HG03520 (cell line): ENCODE results near the gene ZNF23.

Experiments used
- ATAC-seq: cut with Tn5 transposase; IDR thresholded peaks from one replicate; pipeline ENCODE4 v1.9.1; 2021; ENCODE audit warnings: mild to moderate bottlenecking, moderate library complexity; ENCODE audit not compliant: unreplicated experiment

Gene ZNF23

DNA sequence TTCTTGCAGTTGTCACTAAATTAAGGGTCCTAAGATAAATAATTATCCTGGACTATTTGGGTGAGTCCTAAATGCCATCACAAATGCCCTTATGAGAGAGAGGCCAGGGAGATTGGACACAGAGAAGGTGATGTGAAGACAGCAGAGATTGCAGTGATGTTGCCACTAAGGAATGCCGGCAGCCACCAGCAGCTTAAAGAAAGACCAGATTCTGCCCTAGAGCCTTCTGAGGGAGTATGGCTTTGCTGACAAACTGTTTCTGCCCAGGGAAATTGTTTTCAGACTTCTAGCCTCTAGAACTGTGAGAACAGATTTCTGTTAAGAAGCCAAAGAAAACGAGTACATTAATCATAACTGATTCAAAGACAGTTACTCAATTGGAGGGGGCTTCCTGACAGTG lies 10.0 kb upstream of the ZNF23 start:
- ATAC-seq: no peak

- ATAC-seq: no peak
Observed at GRCh38 chr16:71467810-71468209, 5.8 kb upstream of the ZNF23 start.

DNA sequence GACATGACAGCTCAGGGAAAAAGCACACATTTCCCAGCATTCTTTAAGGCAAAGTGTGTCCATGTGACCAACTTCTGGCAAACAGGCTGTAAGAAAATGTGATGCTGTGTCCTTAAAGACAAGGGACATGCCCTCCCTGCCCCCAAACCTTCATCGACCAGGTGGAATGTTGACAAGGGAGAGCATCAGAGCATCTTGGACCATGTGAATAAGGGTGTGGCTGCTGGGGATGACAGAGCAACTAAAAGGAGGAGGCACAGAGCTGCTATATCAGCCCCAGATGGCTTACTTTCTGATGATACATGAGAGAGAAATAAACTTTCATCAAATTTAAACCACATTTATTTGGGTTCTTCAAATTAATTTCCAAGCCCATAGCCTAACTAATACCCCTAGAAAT lies 2.2 kb upstream of the ZNF23 start:
- ATAC-seq: no peak

DNA sequence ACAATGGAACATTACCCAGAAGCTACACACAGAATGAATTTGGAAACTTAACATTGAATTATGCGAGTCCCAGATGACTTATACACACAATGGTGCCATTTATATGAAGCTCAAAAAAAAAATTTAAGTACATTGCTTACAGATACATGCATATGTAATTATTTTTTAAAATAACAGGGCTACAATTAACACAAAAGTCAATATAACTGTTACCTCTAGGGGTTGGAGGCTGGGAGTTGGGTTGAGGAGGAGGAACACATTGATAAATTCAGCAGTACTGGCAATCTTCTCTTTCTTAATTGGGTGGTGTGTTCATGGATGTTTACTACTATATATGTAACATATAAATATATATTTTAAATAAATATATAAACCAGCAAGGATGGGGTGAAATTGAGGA lies 1.1 kb downstream of the ZNF23 start:
- no peak for ATAC-seq

DNA sequence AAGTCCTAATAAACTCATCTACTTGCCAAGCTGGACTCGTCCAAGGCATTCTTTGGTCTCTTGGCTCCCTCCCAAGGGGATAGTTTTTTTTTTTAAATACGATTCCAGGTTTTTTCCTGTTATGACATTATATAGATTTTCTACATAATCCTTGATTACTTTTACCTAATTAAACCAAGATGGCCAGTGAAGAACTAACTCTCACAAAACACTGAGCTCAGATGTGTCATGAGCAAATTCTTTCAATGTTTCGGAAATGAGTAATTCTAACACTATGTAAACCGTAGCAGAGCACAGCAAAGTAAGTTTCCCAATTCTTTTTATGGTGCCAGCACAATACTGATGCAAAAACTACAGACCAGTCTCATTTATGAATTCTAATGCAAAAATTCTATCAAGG lies 1.8 kb downstream of the ZNF23 start:
- no peak for ATAC-seq

GRCh38 chr16:71459510-71459909 lies 2.5 kb downstream of the ZNF23 start:
- no peak for ATAC-seq

DNA sequence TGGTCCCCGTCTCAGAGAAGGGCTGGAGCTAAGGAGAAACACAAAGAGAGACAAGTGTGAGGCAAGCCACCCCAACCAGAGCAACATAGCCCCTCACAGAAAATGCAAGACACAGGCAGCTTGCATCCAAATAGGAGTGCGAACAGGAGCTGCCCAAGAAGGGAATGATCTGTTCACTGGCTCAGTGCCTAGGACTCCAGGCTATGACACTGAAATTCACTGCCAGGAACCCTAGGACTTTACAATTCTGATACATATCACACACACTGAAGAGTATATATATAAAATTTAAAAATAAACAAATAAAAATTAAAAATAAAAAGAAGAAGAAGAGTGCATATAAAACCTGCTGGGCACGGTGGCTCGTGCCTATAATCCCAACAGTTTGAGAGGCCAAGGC lies 5.2 kb downstream of the ZNF23 start:
- no peak for ATAC-seq

GRCh38 chr16:71453036-71453435 lies 9.0 kb downstream of the ZNF23 start:
- ATAC-seq: no peak

GRCh38 chr16:71449020-71449419 lies 13.0 kb downstream of the ZNF23 start:
- ATAC-seq: no peak

GRCh38 chr16:71448274-71448866 lies 13.7 kb downstream of the ZNF23 start:
- ATAC-seq: no peak

GRCh38 chr16:71443714-71444113 lies 18.3 kb downstream of the ZNF23 start:
- ATAC-seq: no peak

DNA sequence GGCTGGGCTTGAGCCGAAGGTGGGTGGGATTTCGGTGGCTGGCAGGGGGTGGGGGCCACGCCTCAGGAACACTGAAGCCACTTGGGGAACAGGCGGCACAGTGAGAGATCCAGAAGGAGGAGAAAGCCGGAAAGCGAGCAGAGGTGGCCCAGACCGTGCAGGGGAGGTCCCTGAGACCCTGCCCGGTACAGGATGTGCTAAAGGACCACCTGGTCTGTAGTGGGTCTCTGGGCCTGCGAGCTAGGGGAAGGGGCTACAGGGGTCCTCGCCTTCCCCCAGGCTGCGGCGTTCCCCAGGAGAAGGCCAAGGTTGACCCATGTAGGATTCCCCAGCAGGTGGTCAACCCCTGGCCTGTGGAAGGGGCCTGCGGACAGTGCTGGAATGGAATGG lies 20.0 kb downstream of the ZNF23 start, which contains the start of gene TLE7:
TLE7 (minus strand) TSS at position 4 of the 390 bp plus-strand sequence. CDS start 8,730 bp downstream, outside the sequence.
- ATAC-seq: no peak

DNA sequence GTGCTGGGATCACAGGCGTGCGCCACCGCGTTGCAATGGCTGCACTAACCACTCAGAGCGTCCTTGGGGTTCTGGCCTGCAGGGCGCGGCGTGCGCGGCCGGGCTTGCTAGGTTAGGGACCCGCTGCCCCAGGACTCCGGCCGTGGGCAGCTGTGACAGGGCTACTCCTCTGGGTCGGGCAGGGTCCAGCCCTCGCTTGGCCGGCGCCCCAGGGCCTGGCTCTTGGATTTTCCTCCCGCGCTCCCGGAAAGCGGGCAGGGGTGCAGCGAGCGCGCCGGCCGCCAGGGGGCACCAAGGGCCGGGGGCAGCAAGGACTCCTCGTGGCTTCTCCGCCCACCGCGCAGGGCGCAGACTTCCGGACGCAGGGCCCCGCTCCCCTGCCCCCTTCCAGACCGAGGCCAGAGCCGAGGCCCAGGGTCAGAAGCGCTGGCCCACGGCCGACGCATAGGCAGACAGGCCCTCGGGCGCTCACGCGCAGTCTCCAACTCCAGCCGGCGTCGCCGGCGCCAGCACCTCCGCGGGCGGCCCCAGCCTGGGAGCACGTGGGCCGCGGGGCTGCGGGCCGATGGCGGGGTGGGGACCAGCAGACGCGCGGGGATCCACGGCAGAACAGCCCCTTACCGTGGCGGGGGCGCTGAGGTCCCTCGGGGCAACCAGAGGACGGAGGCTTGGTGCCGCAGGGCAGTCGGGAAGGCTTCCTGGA lies 20.5 kb downstream of the ZNF23 start:
- ATAC-seq: no peak

DNA sequence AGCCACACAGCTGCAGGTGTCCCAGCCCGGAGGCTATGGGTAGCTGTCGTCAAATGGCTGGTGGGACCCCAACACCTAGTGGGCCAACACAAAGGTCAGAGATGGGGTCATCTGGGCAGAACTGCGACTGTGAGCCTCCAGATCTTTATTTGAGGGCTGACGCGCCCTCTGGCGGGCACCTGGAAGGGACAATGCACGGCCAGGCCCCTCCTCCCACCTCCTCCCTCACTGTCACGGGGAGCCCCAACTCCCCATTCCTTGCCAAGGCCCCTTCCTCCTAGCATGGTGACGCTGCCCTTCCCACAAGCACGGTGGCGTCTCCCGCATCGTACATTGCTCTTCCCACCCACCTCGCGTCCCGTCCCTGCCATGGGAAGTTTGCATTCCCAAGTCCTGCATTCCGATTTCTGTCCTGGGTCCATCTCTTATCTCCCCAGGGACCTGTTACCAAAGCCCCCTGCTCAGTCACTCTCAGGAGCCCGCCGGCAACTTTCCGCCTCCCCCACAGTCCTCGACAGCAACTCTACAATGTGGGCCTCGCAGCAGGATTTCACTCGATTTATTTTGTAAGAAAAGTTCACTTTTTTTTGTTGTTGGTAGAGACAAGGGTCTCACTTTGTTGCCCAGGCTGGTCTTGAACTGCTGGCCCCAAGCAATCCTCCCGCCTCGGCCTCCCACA lies 21.2 kb downstream of the ZNF23 start:
- no peak for ATAC-seq

DNA sequence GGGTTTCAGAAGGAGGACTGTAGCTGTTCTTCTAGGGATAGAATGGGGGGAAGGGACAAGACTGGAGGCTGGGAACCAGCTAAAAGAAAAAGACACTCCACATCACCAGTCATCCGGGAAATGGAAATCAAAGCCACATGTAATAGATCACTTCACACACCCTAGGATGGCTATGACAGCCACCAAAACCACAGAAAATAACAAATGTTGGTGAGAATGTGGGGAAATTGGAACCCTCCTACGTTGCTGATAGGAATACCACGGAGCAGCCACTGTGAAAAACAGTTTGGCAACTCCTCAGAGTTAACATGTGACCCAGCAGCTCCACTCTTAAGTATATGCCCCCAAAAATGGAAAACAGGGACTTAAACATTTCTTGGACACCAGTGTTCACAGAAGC lies 22.5 kb downstream of the ZNF23 start:
- ATAC-seq: no peak

DNA sequence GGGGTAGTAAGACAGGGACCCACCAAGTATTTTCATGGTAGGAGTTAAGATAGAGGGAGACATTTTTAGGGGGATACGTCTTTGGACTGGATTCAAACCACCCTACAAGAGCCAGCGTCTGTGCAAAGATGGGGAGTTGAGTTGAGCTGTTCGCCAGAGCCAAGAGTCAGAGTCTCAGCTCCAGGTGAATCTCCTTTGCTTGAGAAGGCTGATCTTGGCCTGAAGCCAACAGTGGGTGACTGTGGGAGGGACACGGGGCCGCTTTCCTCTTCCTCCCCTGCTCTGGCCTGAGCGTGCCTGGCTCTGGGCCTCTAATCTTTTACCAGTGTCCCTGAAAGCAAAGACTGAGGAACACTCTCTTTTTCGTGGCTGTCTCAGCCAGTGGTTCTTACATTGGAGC lies 25.6 kb downstream of the ZNF23 start:
- no peak for ATAC-seq

GRCh38 chr16:71432906-71433305 lies 29.1 kb downstream of the ZNF23 start:
- ATAC-seq: no peak

DNA sequence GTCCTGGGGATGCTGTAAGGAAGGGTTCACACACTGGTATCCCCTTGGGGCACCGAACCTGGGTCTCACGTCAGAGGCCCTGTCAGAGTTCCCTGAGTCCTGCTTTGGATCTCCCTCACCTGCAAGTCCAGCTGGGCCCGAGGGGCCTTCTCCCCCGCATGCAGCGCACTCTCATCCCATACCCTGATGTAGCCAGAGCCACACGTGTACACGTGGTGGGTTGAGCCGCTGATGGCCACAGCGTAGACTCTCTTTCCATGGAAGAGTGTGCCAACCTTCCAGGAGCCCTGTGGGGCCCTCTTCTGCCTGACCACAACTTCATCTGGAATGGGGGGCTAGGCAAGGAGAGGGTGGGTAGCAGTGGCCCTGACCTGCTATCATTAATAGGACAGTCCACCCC lies 30.1 kb downstream of the ZNF23 start:
- no peak for ATAC-seq

- ATAC-seq: no peak
Observed at GRCh38 chr16:71431176-71431575, 30.9 kb downstream of the ZNF23 start.

DNA sequence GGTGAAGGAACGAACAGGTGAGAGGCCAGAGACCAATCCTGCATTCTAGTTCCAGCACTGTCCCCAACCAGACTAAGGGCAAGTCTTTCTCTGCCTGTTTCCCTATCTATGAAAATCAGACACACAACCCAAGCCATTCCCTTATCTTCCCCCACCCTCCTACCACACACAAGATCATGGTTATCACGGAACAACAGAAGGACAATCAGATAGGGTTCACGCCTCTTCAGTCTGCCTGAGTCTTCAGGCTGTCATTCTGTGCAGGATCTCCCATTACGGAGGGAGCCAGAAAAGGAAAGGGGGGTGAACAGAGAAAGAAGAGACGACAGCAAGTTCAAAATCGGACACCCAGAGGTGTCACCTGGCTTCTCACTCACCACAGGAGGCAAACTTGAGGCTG lies 31.3 kb downstream of the ZNF23 start:
- no peak for ATAC-seq

DNA sequence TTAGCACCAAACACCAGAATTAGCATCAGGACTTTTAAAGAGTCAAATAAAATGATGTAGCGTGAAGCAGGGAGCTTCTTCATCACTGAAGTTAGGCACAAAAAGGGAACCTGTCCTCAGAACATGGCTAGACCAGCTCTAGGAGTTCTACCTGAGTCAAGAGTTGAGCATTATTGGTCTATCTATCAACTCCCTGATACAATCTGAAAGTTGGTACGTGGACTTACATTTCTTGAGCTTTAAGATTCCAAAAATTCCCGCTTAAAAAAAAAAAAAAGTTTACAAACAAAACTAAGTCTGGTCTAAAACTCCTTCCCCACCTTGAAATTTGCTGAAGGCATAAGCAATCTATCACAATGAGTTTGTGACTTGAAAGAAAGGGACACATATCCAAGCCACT lies 32.5 kb downstream of the ZNF23 start:
- ATAC-seq: no peak

GRCh38 chr16:71428883-71429282 lies 33.2 kb downstream of the ZNF23 start:
- ATAC-seq: no peak
